Mucosa of gallbladder (tissue), 1 donor: ENCODE results near the gene ZNF280B. TPM values are rescaled to one million over a fixed set of nuclear protein-coding genes. Genes with fewer than 3 reads are reported as not detected.

ENCODE experiments used
- total RNA-seq: library from RNA; stranded (reverse); gene quantifications from one replicate; pipeline ENCODE4 v1.2.1, GENCODE V29; 2021
- donor health status: DM: no; HTN: no; CAD: no.

The ZNF280B gene
- total RNA-seq, 1 donor from 2014 or later, result 1.3 TPM

Other genes with a start within 250 kb of the ZNF280B start
- gene ZNF280A, start 11.5 kb upstream of the ZNF280B start, total RNA-seq, result not detected
- gene PRAME, start 50.5 kb upstream of the ZNF280B start, total RNA-seq, result 1.5 TPM
- not detected for gene GGTLC2, start 135.9 kb upstream of the ZNF280B start, total RNA-seq